ENCODE measurements around the gene CACNA2D4. TPM values are rescaled to one million over a fixed set of nuclear protein-coding genes. Genes with fewer than 3 reads are reported as not detected.

CACNA2D4 gene
- total and polyA plus RNA-seq, 5 donors from 2014 or later: 2.9 to 10.4 (median 6.4) TPM

DNA sequence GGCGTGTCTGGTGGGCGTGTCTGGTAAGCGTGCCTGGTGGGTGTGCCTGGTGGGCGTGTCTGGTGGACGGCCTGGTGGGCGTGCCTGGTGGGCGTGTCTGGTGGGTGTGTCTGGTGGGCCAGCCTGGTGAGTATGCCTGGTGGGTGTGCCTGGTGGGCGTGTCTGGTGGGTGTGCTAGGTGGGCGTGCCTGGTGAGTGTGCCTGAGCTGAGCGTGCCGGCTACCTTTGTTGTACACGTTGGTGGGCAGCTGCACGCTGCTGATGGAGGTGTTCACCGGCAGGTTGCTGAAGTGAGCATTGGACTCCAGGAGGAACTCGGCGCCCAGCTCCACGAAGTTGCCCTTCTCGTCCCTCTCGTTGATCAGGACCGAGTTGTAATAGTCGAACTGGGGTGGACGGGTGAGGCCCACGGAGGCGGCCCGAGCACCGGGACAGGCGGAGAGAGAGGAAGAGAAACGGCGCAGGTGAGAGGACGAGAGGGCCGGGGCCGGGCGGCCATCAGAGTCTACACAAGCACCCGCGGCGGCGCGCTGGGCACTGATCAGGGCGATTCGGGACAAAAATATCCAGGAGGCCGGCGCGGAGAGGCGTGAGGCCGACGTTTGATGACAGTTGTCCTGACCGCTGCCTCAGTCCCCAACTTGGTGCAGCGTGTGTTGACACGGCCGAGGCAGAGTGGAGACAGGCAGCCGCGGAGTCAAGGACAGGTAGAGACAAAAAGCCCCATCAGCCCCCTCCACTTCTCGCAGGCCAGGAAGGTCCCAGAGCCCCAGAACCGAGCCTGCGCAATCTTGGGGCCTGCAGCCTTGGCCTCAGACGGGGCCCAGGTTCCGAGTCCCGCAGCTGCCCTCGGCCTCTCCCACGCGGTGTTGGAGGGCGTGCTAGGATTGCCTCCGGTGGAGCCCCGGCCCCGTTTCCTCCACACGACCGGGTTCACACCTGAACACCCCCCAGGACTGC lies 10.5 kb downstream of the CACNA2D4 start:
- Mint-ChIP-seq H3K27me3 (peaks cover 17% of the 10 kb centered on the region), H3K27ac (peak overlapping the region in 1 of 3 donors; percentile 32), H3K4me1 (peaks cover 0 to 17% (median 0%) of the 10 kb centered on the region in 4 donors), H3K9me3 (peaks cover 0 to 38% (median 11%) of the 10 kb centered on the region in 7 donors), H3K36me3 (no peaks in the 10 kb centered on the region), H3K4me3 (peak overlapping the region in 3 of 4 donors; percentile 56 to 82 (median 65))
- Histone ChIP-seq H3K4me3 (ENCODE audit: low read depth, low read length) (no peak overlapping the region), H3K27me3 (ENCODE audit: control insufficient read depth, insufficient read depth, low read length) (no peaks in the 10 kb centered on the region), H3K4me1 (ENCODE audit: control insufficient read depth, insufficient read depth, low read length, poor library complexity, severe bottlenecking) (no peaks in the 10 kb centered on the region), H3K9me3 (ENCODE audit: control insufficient read depth in 2 of 2, low read length in 2 of 2) (peaks cover 21 to 22% of the 10 kb centered on the region in 2 experiments), H3K36me3 (ENCODE audit: control insufficient read depth, insufficient read depth, low read length) (no peaks in the 10 kb centered on the region), H3K27ac (ENCODE audit: insufficient read depth, low read length, poor library complexity, severe bottlenecking) (no peak overlapping the region)
- ATAC-seq (ENCODE audit: low read depth in 2 of 2) (peak in 1 of 2 donors; percentile 44), DNase-seq (peak in 1 of 3 donors; percentile 7)

DNA sequence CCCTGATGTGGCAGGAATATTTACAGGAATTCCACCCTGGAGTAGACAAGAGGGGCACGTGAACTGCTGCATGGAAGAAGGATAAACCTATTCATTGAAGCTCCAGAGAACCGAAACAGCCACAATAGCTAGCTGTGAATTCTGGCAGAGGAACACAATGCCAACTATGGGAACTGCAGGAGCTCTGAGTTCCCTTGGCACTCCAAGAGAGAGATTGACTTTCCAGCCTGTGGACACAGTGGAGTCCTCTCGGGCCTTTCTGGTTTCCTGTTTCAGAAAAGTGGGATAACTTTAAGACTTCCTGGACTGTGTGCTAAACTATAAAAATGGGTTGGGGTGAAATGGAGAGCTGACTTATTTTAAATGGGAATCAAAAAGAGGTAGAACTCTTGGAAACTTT lies 11.9 kb downstream of the CACNA2D4 start:
- H3K9me3 ChIP-seq (ENCODE audit: control insufficient read depth in 2 of 2, low read length in 2 of 2): peaks cover 21 to 27% of the 10 kb centered on the region in 2 experiments
- peaks cover 0 to 17% (median 0%) of the 10 kb centered on the region in 4 donors for H3K4me1 Mint-ChIP-seq
- H3K36me3 Mint-ChIP-seq: no peaks in the 10 kb centered on the region
- H3K4me1 ChIP-seq (ENCODE audit: control insufficient read depth, insufficient read depth, low read length, poor library complexity, severe bottlenecking): no peaks in the 10 kb centered on the region
- H3K4me3 ChIP-seq (ENCODE audit: low read depth, low read length): no peak overlapping the region
- H3K9me3 Mint-ChIP-seq: peaks cover 7 to 51% (median 14%) of the 10 kb centered on the region in 7 donors
- ATAC-seq (ENCODE audit: low read depth in 2 of 2): no peak
- H3K27ac Mint-ChIP-seq: no peak overlapping the region
- no peak for DNase-seq
- no peaks in the 10 kb centered on the region for H3K27me3 ChIP-seq (ENCODE audit: control insufficient read depth, insufficient read depth, low read length)
- peak overlapping the region in 1 of 4 donors; percentile 17 for H3K4me3 Mint-ChIP-seq
- peaks cover 31% of the 10 kb centered on the region for H3K27me3 Mint-ChIP-seq
- H3K36me3 ChIP-seq (ENCODE audit: control insufficient read depth, insufficient read depth, low read length): no peaks in the 10 kb centered on the region
- H3K27ac ChIP-seq (ENCODE audit: insufficient read depth, low read length, poor library complexity, severe bottlenecking): no peak overlapping the region

DNA sequence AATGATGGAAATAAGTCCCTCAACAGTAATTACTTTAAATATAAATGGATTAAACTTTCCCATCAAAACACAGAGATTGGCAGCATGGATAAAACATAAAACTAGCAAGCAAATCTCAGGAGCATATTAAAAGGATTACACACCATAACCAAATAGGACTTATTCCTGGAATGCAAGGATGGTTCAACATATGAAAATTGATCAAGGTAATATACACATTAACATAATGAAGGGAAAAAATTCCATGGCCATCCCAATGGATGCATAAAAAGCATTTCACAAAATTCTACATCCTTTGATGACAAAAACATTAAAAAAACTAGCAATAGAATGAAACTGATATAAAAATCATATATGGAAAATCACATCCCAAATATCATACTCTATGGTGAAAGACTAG lies 13.6 kb downstream of the CACNA2D4 start:
- H3K27ac ChIP-seq (ENCODE audit: insufficient read depth, low read length, poor library complexity, severe bottlenecking): no peak overlapping the region
- no peaks in the 10 kb centered on the region for H3K27me3 ChIP-seq (ENCODE audit: control insufficient read depth, insufficient read depth, low read length)
- no peak for ATAC-seq (ENCODE audit: low read depth in 2 of 2)
- peaks cover 43% of the 10 kb centered on the region for H3K27me3 Mint-ChIP-seq
- no peak overlapping the region for H3K27ac Mint-ChIP-seq
- H3K9me3 ChIP-seq (ENCODE audit: control insufficient read depth in 2 of 2, low read length in 2 of 2): peaks cover 21 to 27% of the 10 kb centered on the region in 2 experiments
- DNase-seq: no peak
- H3K4me3 Mint-ChIP-seq: no peak overlapping the region
- H3K4me3 ChIP-seq (ENCODE audit: low read depth, low read length): no peak overlapping the region
- no peaks in the 10 kb centered on the region for H3K4me1 ChIP-seq (ENCODE audit: control insufficient read depth, insufficient read depth, low read length, poor library complexity, severe bottlenecking)
- peaks cover 0 to 17% (median 0%) of the 10 kb centered on the region in 4 donors for H3K4me1 Mint-ChIP-seq
- H3K9me3 Mint-ChIP-seq: peaks cover 7 to 52% (median 17%) of the 10 kb centered on the region in 7 donors
- no peaks in the 10 kb centered on the region for H3K36me3 Mint-ChIP-seq
- H3K36me3 ChIP-seq (ENCODE audit: control insufficient read depth, insufficient read depth, low read length): no peaks in the 10 kb centered on the region

DNA sequence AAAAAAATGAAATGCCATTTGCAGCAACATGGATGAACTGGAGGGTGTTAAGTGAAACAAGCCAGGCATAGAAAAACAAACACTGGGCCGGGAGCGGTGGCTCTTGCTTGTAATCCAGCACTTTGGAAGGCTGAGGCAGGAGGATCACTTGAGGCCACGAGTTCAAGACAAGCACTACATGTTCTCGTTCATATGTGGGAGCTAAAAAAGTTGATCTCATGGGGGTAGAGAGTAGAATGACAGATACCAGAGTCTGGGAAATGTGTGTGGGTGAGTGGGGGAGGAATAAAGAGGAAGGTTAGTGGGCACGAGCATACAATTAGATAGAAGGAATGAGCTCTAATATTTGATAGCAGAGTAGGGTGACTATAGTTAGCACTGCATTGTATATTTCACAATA lies 21.5 kb downstream of the CACNA2D4 start:
- Mint-ChIP-seq H3K27ac (peak overlapping the region in 1 of 3 donors; percentile 12), H3K27me3 (peaks cover 48% of the 10 kb centered on the region), H3K4me1 (no peaks in the 10 kb centered on the region), H3K36me3 (no peaks in the 10 kb centered on the region), H3K4me3 (no peak overlapping the region), H3K9me3 (peaks cover under 1 to 15% (median 6%) of the 10 kb centered on the region in 7 donors)
- H3K9me3 ChIP-seq (ENCODE audit: control insufficient read depth in 2 of 2, low read length in 2 of 2): peaks cover 8 to 10% of the 10 kb centered on the region in 2 experiments
- H3K4me3 ChIP-seq (ENCODE audit: low read depth, low read length): no peak overlapping the region
- DNase-seq: no peak
- H3K27me3 ChIP-seq (ENCODE audit: control insufficient read depth, insufficient read depth, low read length): peaks cover 16% of the 10 kb centered on the region
- ATAC-seq (ENCODE audit: low read depth in 2 of 2): no peak
- no peak overlapping the region for H3K27ac ChIP-seq (ENCODE audit: insufficient read depth, low read length, poor library complexity, severe bottlenecking)
- H3K4me1 ChIP-seq (ENCODE audit: control insufficient read depth, insufficient read depth, low read length, poor library complexity, severe bottlenecking): no peaks in the 10 kb centered on the region
- no peaks in the 10 kb centered on the region for H3K36me3 ChIP-seq (ENCODE audit: control insufficient read depth, insufficient read depth, low read length)

DNA sequence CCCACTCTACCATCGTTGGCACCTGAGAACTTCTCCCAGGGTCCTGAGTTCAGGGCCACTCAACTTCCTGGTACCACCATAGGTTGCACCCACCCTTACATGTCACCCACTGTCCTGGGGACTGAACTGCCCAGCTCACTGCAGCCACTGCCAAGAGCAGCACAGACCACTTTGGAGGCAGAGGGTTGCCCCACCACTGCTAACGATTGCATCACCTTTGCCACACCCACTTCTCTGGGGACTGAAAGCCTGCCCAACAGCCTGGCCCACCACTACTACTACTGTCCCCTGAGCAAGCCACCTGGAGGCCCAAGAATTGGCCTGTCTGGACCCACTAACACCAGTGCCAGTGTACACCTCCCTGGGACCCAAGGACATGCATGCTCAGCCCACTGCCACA lies 27.6 kb downstream of the CACNA2D4 start:
- no peak overlapping the region for H3K4me3 Mint-ChIP-seq

DNA sequence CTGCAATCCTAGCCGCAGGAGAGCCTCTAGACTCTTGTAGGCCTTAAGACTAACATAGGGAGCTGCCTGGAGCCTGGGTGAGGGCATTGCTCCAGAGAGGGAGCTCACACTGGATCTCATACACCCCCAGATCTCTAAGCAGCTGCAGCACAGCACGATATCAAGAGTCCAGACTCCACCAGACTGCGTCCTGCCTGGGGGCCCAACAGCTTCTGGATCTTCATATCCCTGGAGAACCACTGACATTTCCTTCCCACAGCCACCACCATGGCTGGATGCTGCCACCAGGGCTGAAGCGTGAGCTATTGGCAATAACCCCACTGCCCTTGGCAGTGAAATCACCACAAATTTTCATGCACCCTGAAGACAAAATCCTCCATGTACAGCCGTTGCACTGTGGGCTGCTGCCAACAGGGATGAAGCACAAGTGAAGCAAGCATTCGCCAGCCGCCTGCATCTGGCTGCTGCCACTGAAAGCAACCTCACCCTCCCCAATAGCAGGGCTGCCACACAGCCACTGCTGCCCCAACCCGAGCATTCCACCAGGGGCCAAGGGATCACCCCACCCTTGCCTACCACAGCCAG lies 28.2 kb downstream of the CACNA2D4 start:
- Histone ChIP-seq H3K27me3 (ENCODE audit: control insufficient read depth, insufficient read depth, low read length) (peaks cover 16% of the 10 kb centered on the region), H3K4me1 (ENCODE audit: control insufficient read depth, insufficient read depth, low read length, poor library complexity, severe bottlenecking) (no peaks in the 10 kb centered on the region), H3K36me3 (ENCODE audit: control insufficient read depth, insufficient read depth, low read length) (no peaks in the 10 kb centered on the region), H3K4me3 (ENCODE audit: low read depth, low read length) (no peak overlapping the region), H3K9me3 (ENCODE audit: control insufficient read depth in 2 of 2, low read length in 2 of 2) (peaks cover 15 to 21% of the 10 kb centered on the region in 2 experiments), H3K27ac (ENCODE audit: insufficient read depth, low read length, poor library complexity, severe bottlenecking) (no peak overlapping the region)
- H3K36me3 Mint-ChIP-seq: peaks cover 3% of the 10 kb centered on the region
- H3K27ac Mint-ChIP-seq: no peak overlapping the region
- peaks cover 0 to 21% (median 8%) of the 10 kb centered on the region in 7 donors for H3K9me3 Mint-ChIP-seq
- no peaks in the 10 kb centered on the region for H3K4me1 Mint-ChIP-seq
- DNase-seq (no peak), ATAC-seq (ENCODE audit: low read depth in 2 of 2) (no peak)
- peaks cover 24% of the 10 kb centered on the region for H3K27me3 Mint-ChIP-seq
- no peak overlapping the region for H3K4me3 Mint-ChIP-seq

More for the DNA sequence above, 27.6 kb downstream of the CACNA2D4 start:
- Histone ChIP-seq H3K27ac (ENCODE audit: insufficient read depth, low read length, poor library complexity, severe bottlenecking) (no peak overlapping the region), H3K4me3 (ENCODE audit: low read depth, low read length) (no peak overlapping the region), H3K36me3 (ENCODE audit: control insufficient read depth, insufficient read depth, low read length) (no peaks in the 10 kb centered on the region), H3K27me3 (ENCODE audit: control insufficient read depth, insufficient read depth, low read length) (peaks cover 16% of the 10 kb centered on the region), H3K4me1 (ENCODE audit: control insufficient read depth, insufficient read depth, low read length, poor library complexity, severe bottlenecking) (no peaks in the 10 kb centered on the region), H3K9me3 (ENCODE audit: control insufficient read depth in 2 of 2, low read length in 2 of 2) (peaks cover 15 to 21% of the 10 kb centered on the region in 2 experiments)
- Mint-ChIP-seq H3K4me1 (no peaks in the 10 kb centered on the region), H3K36me3 (peaks cover 3% of the 10 kb centered on the region), H3K9me3 (peaks cover 0 to 21% (median 8%) of the 10 kb centered on the region in 7 donors), H3K27ac (no peak overlapping the region), H3K27me3 (peaks cover 25% of the 10 kb centered on the region)
- ATAC-seq (ENCODE audit: low read depth in 2 of 2) (no peak), DNase-seq (no peak)

DNA sequence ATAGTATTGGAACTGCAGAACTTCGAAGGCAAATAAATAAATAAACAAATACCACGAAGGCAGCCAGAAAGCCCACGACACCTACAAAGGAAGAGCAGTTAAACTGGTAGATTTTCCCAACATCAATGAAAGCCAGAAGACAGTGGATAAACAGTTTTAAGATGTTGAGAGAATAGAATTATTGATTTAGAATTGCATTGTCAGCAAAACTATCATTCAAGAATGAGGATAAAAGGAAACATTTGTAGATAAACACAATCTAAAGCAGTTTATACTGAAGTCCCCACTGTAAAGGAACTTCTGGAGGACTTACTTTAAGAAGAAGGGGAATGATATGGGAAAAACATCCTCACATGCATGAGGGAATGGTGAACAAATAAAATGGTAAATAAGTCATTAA lies 29.5 kb downstream of the CACNA2D4 start:
- no peak for DNase-seq
- no peaks in the 10 kb centered on the region for H3K4me1 ChIP-seq (ENCODE audit: control insufficient read depth, insufficient read depth, low read length, poor library complexity, severe bottlenecking)
- Mint-ChIP-seq H3K9me3 (peaks cover 0 to 21% (median 8%) of the 10 kb centered on the region in 7 donors), H3K4me1 (no peaks in the 10 kb centered on the region), H3K36me3 (peaks cover 3% of the 10 kb centered on the region), H3K4me3 (no peak overlapping the region), H3K27me3 (peaks cover 24% of the 10 kb centered on the region), H3K27ac (no peak overlapping the region)
- H3K27ac ChIP-seq (ENCODE audit: insufficient read depth, low read length, poor library complexity, severe bottlenecking): no peak overlapping the region
- peaks cover 13% of the 10 kb centered on the region for H3K27me3 ChIP-seq (ENCODE audit: control insufficient read depth, insufficient read depth, low read length)
- no peak overlapping the region for H3K4me3 ChIP-seq (ENCODE audit: low read depth, low read length)
- H3K9me3 ChIP-seq (ENCODE audit: control insufficient read depth in 2 of 2, low read length in 2 of 2): peaks cover 14 to 21% of the 10 kb centered on the region in 2 experiments
- no peaks in the 10 kb centered on the region for H3K36me3 ChIP-seq (ENCODE audit: control insufficient read depth, insufficient read depth, low read length)
- ATAC-seq (ENCODE audit: low read depth in 2 of 2): no peak
